Neural cell (in vitro differentiated cells): ENCODE results near the gene EZR. TPM values are rescaled to one million over a fixed set of nuclear protein-coding genes. Genes with fewer than 3 reads are reported as not detected.

Source experiments
- H2AFZ ChIP-seq: fragments of 200-600, 300-800 bp; sonication (generic), shearing (Covaris generic); 2 replicates; pipeline ENCODE4 v1.6.0; 2014; ENCODE audit warnings: low read depth, mild to moderate bottlenecking, antibody characterized with exemption, low read length, moderate library complexity
- H3F3A ChIP-seq: fragments of 200-600 bp; shearing (Covaris generic); 2 replicates; pipeline ENCODE4 v1.6.1; 2016; ENCODE audit warnings: mild to moderate bottlenecking, moderate library complexity, mixed read lengths, antibody characterized with exemption, low read length; ENCODE audit not compliant: insufficient read depth, poor library complexity, severe bottlenecking
- H3K27ac ChIP-seq: fragments of 200-600, 300-800 bp; sonication (generic), shearing (Covaris generic); 2 replicates; pipeline ENCODE4 v1.5.1; 2014; ENCODE audit warnings: mild to moderate bottlenecking, low read length, moderate library complexity
- H3K27me3 ChIP-seq: fragments of 300-800, 200-600 bp; sonication (generic), shearing (Covaris generic); 2 replicates; pipeline ENCODE4 v1.6.0; 2014; ENCODE audit warnings: mild to moderate bottlenecking, low read depth, low read length, moderate library complexity; ENCODE audit not compliant: insufficient read depth
- H3K36me3 ChIP-seq: fragments of 300-800, 200-600 bp; sonication (generic), shearing (Covaris generic); 2 replicates; pipeline ENCODE4 v1.5.1; 2014; ENCODE audit warnings: mild to moderate bottlenecking, antibody characterized with exemption, low read length, moderate library complexity; ENCODE audit not compliant: insufficient read depth
- H3K4me2 ChIP-seq: fragments of 300-800, 200-600 bp; sonication (generic), shearing (Covaris generic); 2 replicates; pipeline ENCODE4 v1.6.0; 2014; ENCODE audit warnings: mild to moderate bottlenecking, low read length
- H3K4me3 ChIP-seq: fragments of 300-800, 200-600 bp; sonication (generic), shearing (Covaris generic); 2 replicates; pipeline ENCODE4 v1.5.1; 2014; ENCODE audit warnings: mild to moderate bottlenecking, low read length, moderate library complexity
- H3K79me2 ChIP-seq: fragments of 200-600 bp; shearing (Covaris generic); replicated peaks from 2 replicates; pipeline ENCODE4 v1.6.0; 2014; ENCODE audit warnings: mild to moderate bottlenecking, low read length, moderate library complexity; ENCODE audit not compliant: insufficient read depth
- H3K9ac ChIP-seq: fragments of 300-800, 200-600 bp; sonication (generic), shearing (Covaris generic); 2 replicates; pipeline ENCODE4 v1.6.1; 2016; ENCODE audit warnings: mild to moderate bottlenecking, low read length, mixed read lengths
- H3K9me2 ChIP-seq: fragments of 200-600 bp; shearing (Covaris generic); 2 replicates; pipeline ENCODE4 v1.6.1; 2016; ENCODE audit warnings: mild to moderate bottlenecking, low read length, mixed read lengths; ENCODE audit not compliant: insufficient read depth
- H3K9me3 ChIP-seq: fragments of 200-600, 300-800 bp; sonication (generic), shearing (Covaris generic); 2 replicates; pipeline ENCODE4 v1.6.1; 2016; ENCODE audit warnings: mild to moderate bottlenecking, mixed run types, low read length, moderate library complexity, mixed read lengths
- H4K20me1 ChIP-seq: fragments of 200-600 bp; shearing (Covaris generic); 2 replicates; pipeline ENCODE4 v1.6.1; 2016; ENCODE audit warnings: mild to moderate bottlenecking, mixed run types; ENCODE audit not compliant: insufficient read depth
- CTCF ChIP-seq: fragments of 450-650 bp; IDR thresholded peaks from 2 replicates; pipeline ENCODE4 v1.5.1; 2014; ENCODE audit warnings: antibody characterized with exemption, mild to moderate bottlenecking, moderate library complexity; ENCODE audit not compliant: poor library complexity, severe bottlenecking
- EP300 ChIP-seq: fragments of 450-650 bp; conservative IDR thresholded peaks from 2 replicates; pipeline ENCODE4 v1.6.1; 2014; ENCODE audit warnings: antibody characterized with exemption, mild to moderate bottlenecking, moderate library complexity; ENCODE audit not compliant: poor library complexity, severe bottlenecking
- EZH2 ChIP-seq: fragments of 200-600, 300-800 bp; shearing (Covaris generic), sonication (generic); IDR thresholded peaks from 2 replicates; pipeline ENCODE4 v1.6.1; 2014; ENCODE audit warnings: antibody characterized with exemption, low read length, borderline replicate concordance, mild to moderate bottlenecking; ENCODE audit not compliant: insufficient read depth, poor library complexity, severe bottlenecking
- MXI1 ChIP-seq: fragments of 450-650 bp; conservative IDR thresholded peaks from 2 replicates; pipeline ENCODE4 v1.6.1; 2014; ENCODE audit warnings: antibody characterized with exemption, mild to moderate bottlenecking; ENCODE audit not compliant: poor library complexity, severe bottlenecking
- POLR2AphosphoS5 ChIP-seq: IDR thresholded peaks from 2 replicates; pipeline ENCODE4 v1.6.1; 2012
- RAD21 ChIP-seq: fragments of 450-650 bp; conservative IDR thresholded peaks from 2 replicates; pipeline ENCODE4 v1.6.1; 2014; ENCODE audit warnings: antibody characterized with exemption, mild to moderate bottlenecking, moderate library complexity
- SMC3 ChIP-seq: fragments of 450-650 bp; conservative IDR thresholded peaks from 2 replicates; pipeline ENCODE4 v1.6.1; 2014; ENCODE audit warnings: antibody characterized with exemption, mild to moderate bottlenecking, moderate library complexity; ENCODE audit not compliant: poor library complexity
- TAF1 ChIP-seq: IDR thresholded peaks from 2 replicates; pipeline ENCODE4 v1.6.1; 2012; ENCODE audit warnings: low read depth
- polyA plus RNA-seq: library from polyadenylated mRNA; depleted of rRNA; stranded (reverse); fragments of >200 nt; gene quantifications from 2 replicates; pipeline ENCODE4 v1.2.3, GENCODE V29; 2014
- TF ChIP-seq, protein P1 (sequence below): IDR thresholded peaks from 2 replicates; pipeline ENCODE4 v1.6.1; 2012; ENCODE audit warnings: borderline replicate concordance

The EZR gene
- polyA plus RNA-seq, 1 donor from 2014 or later = 1.6 TPM

- Histone ChIP-seq H2AFZ (no peak overlapping the region), H3K27ac (no peak overlapping the region), H3F3A (no peaks in the 10 kb centered on the region), H3K4me3 (no peak overlapping the region), H3K9me2 (no peaks in the 10 kb centered on the region), H3K27me3 (no peaks in the 10 kb centered on the region), H3K9ac (no peak overlapping the region), H3K79me2 (no peaks in the 10 kb centered on the region), H4K20me1 (no peaks in the 10 kb centered on the region), H3K9me3 (no peaks in the 10 kb centered on the region), H3K36me3 (no peaks in the 10 kb centered on the region), H3K4me2 (no peak overlapping the region)
- no peak for TF ChIP-seq EP300
- TF ChIP-seq SMC3 = no peak
- TF ChIP-seq, protein P1, sequence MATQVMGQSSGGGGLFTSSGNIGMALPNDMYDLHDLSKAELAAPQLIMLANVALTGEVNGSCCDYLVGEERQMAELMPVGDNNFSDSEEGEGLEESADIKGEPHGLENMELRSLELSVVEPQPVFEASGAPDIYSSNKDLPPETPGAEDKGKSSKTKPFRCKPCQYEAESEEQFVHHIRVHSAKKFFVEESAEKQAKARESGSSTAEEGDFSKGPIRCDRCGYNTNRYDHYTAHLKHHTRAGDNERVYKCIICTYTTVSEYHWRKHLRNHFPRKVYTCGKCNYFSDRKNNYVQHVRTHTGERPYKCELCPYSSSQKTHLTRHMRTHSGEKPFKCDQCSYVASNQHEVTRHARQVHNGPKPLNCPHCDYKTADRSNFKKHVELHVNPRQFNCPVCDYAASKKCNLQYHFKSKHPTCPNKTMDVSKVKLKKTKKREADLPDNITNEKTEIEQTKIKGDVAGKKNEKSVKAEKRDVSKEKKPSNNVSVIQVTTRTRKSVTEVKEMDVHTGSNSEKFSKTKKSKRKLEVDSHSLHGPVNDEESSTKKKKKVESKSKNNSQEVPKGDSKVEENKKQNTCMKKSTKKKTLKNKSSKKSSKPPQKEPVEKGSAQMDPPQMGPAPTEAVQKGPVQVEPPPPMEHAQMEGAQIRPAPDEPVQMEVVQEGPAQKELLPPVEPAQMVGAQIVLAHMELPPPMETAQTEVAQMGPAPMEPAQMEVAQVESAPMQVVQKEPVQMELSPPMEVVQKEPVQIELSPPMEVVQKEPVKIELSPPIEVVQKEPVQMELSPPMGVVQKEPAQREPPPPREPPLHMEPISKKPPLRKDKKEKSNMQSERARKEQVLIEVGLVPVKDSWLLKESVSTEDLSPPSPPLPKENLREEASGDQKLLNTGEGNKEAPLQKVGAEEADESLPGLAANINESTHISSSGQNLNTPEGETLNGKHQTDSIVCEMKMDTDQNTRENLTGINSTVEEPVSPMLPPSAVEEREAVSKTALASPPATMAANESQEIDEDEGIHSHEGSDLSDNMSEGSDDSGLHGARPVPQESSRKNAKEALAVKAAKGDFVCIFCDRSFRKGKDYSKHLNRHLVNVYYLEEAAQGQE = no peak
- TF ChIP-seq EZH2 = no peak
Measured at GRCh38 chr6:158784505-158784904, 34.7 kb downstream of the EZR start.

- Histone ChIP-seq H3K36me3 (no peaks in the 10 kb centered on the region), H3K9me3 (no peaks in the 10 kb centered on the region), H3F3A (no peaks in the 10 kb centered on the region), H3K9ac (no peak overlapping the region), H3K27ac (no peak overlapping the region), H3K79me2 (no peaks in the 10 kb centered on the region), H3K27me3 (no peaks in the 10 kb centered on the region), H4K20me1 (no peaks in the 10 kb centered on the region), H3K4me2 (no peak overlapping the region), H3K9me2 (no peaks in the 10 kb centered on the region), H2AFZ (no peak overlapping the region), H3K4me3 (no peak overlapping the region)
- no peak for TF ChIP-seq EP300
- TF ChIP-seq, protein P1 = no peak
- TF ChIP-seq CTCF = no peak
- TF ChIP-seq MXI1 = no peak
- no peak for TF ChIP-seq TAF1
- TF ChIP-seq EZH2 = no peak
- TF ChIP-seq POLR2AphosphoS5 = no peak
- TF ChIP-seq SMC3 = no peak
- TF ChIP-seq RAD21 = no peak
Measured at GRCh38 chr6:158783851-158784250, 35.3 kb downstream of the EZR start.
